NCI-H1930 (cell line): Measurements from ENCODE around the gene NTHL1.

Source experiments
- DNase-seq, 2 experiments: peaks; one replicate each; lab custom pipeline; 2025; lab: John Stamatoyannopoulos, UW

The NTHL1 gene

GRCh38 chr16:1991948-1992703 is 55.5 kb downstream of the NTHL1 start:
- no peak for DNase-seq

- DNase-seq: no peak
Observed at GRCh38 chr16:1991588-1991947, 56.1 kb downstream of the NTHL1 start.

- DNase-seq: no peak
Observed at GRCh38 chr16:1991135-1991551, 56.5 kb downstream of the NTHL1 start.

- DNase-seq: peak; percentile 64 to 72
Observed at GRCh38 chr16:1990351-1991134, 57.1 kb downstream of the NTHL1 start.

GRCh38 chr16:1990101-1990350 is 57.6 kb downstream of the NTHL1 start:
- no peak for DNase-seq
